Activated CD8-positive, alpha-beta memory T cell treated with anti-CD3 and anti-CD28 coated beads for 48 hours (primary cell): ENCODE results near the gene FOXA1.

Experiments
- DNase-seq, 3 experiments: peaks; one replicate each; pipeline ENCODE4 v3.0.0-alpha.2; 2020; ENCODE audit warnings: low read depth in 2 of 3, low spot score in 2 of 3

Gene FOXA1

GRCh38 chr14:37589715-37590427 is 5.2 kb downstream of the FOXA1 start:
- DNase-seq = no peak

DNA sequence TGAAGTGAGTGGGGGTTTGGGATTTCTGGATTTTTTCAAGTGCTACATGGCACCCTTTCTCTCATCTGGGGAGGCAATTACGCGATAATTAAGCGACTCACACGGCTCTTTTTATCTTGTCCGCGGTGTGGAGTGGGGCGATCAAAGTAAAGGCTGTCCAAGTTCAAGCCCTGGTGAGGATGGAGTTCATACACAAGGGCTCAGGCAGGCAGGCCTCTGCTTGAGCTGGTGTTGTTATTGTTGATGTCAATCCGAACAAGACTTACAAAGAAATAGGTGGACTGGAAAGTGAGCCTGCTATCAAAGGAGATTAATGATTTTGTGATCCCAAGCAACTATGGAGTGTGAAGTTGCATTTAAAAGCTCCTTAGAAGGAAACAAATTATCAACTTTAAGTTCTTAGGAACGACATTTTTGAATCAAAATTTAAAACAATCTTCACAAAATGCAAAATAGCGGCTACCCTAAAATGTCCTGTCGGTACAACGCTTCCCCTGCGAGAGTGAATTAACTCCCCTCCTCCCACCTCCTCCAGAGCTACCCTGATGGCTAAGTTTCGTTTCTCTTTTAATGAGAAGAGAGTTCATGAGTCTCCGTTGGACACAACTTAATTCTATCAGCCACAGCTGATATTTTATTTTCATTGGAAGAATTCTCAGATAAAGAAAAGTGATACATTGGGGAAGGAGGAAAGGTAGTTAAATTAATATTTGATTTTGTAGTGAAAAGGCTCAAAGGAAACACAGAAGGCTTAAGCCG is 5.9 kb downstream of the FOXA1 start:
- DNase-seq = no peak

- DNase-seq = no peak
These were observed 6.4 kb downstream of the FOXA1 start for GRCh38 chr14:37588667-37588955.

DNA sequence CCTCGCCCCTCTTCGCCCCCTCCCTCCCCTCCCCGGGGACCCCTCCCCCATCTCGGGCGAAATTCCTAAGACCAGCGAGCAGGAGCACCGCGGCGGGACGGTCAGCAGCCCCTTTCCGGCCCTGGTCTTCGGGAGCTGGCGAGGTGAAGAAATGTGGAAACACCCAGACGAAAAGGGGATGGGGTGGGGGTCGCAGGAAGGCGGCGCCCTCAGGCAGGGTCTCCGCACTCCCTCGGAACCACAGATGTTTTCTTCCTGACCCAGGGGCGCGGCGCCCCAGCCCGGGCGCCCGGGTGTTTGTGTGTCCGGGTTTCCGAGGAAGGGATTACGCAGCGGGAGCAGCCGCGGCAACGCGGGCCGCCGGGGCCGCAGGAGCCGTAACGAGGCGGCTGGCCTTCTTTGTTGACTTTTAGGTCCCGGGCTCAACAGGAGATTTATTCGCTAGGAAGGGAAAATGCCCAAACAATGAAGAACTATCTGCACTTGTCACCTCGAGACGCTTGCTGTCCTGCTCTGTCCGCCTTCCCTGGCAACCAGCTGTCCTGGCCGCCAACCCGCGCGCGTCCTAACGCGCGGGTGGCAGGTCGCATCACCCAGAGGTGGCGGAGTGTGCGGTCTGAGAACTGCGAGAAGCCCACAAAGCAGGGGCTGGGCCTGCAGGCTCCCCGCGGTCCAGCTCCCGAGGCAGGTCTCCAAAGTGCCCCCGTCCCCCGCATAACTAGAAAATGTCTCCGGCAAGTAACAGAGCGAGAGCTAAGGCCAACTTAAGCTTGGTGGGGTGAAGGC is 7.0 kb downstream of the FOXA1 start:
- DNase-seq = no peak

DNA sequence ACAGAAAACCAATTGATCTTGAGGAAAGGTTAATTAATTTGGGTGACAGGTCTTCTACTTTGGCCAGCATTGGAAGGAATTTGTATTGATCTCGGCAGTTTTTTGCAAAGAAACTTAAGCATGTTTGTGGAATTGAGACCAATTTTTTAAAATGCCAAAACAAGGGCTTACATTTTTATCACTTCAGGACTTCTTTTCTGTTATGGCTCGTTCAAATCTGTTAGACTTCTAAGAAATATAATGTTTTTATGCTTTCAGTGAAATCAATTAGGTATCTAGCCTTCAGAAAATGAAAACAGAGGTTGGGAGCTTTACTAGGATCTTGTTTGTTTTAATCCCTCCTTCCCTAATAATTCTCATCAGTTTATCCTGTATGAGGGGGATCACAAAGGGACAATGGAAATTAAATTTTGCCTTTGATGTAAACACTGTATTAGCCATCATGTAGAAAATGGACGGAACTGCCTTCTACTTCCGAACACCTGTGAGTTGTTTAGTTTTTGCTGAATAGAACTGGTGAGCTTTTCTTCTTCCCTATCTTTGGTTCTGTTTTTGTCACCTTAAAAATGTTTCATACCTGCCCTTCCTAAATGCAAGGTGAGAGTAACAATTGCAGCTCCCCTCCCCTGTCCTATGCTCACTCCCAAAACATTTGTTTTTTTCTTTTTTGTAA is 7.8 kb downstream of the FOXA1 start:
- no peak for DNase-seq

DNA sequence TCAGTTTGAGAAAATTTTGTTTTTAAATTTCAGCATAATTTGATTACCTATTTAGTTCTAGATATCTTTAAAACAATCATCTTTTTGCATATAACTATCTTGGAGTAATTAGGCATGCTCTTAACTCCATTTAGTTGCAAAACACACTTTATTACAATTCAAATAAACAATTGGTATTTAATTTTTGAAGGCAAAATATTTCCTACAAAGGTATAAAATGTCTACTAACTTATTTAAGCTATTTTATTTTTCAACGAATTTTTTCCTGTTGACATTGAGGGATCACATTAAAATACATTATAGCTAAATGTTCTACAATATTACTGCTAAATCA is 8.3 kb downstream of the FOXA1 start:
- DNase-seq = no peak

GRCh38 chr14:37585971-37586796 is 8.9 kb downstream of the FOXA1 start:
- DNase-seq = no peak

GRCh38 chr14:37585101-37585511 is 9.9 kb downstream of the FOXA1 start:
- DNase-seq = no peak

DNA sequence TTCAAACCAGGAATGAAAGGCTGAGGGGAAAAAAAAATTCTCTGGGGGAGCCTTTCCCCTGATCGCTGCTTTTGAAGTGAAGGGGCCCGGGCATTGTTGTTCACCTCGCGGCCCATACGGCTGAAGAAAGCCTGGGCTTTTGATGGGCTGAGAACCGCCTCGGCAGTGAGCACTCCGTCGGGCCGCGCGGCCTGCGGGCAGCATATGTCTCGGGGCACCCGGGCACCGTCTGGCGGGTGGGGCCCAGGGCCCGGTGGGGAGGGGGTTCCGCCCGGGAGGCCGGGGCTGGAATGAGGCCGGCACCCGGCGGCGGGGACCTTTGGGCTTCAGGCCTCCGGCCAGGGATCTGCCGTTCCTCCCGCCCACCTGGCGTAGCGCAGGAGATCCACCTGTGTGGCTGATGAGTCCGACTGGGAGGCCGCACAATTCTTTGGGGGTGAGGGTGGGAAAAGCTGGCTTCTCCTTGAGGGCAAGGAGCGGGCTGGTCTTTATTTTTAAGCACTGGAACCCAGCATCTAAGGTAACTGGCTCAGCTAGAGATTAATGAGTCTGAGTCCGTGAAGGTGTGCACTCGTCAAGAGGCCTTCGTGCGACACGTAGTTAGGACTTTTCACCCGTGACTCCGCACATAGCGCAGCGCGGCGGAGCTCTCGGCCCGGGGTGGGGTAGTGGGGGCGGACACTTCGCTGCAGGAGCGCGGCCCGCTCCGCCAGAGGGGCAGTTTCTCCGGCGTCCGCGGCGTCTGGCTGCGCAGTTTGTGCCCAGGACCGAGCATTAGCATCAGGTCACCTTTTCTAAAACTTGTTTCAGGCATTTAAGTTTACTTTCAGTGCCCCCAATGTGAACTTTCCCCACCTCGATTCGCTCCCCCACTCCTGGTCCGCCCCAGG is 10.6 kb downstream of the FOXA1 start:
- DNase-seq = no peak

- no peak for DNase-seq
These were observed 11.5 kb downstream of the FOXA1 start for GRCh38 chr14:37583358-37584210.

DNA sequence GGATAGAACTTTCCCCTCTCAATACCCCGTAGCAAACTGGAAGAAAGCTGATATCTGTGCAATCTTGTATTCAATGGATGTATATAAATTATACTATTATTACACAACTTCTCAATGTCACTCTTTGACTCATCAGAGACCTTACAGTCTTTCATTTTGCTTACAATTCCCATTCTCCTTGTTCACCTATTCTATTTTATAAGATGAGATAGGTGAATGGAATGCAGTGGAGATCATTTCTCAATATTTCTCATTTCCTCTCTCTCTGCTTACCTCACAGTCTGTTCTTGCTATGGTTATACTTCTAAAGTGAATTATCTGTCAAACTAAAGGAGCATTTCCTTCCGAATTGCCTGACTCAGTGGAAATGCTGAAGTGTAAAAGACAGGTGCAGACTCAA is 14.9 kb downstream of the FOXA1 start:
- DNase-seq = no peak

- no peak for DNase-seq
These were observed 15.8 kb downstream of the FOXA1 start for GRCh38 chr14:37579274-37579673.

DNA sequence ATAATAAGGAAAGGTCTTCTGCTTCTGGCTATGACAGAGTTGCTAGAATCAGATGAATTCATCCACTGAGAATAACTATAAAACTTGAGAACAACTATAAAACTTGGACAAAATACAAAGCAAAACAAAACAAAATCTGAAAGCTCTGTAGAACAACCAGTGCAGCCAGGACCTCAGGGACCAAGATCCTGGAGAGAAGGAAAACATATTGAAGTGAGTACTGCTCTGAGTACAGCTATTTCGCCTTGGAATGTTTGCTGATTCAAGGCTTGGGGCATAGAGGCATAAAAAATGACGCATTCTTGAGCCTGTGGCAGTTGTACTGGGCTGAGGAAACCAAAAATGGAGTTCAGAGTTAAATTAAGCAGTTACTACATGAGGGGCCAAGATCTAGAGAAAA is 21.7 kb downstream of the FOXA1 start:
- no peak for DNase-seq

GRCh38 chr14:37571391-37571790 is 23.7 kb downstream of the FOXA1 start:
- no peak for DNase-seq

DNA sequence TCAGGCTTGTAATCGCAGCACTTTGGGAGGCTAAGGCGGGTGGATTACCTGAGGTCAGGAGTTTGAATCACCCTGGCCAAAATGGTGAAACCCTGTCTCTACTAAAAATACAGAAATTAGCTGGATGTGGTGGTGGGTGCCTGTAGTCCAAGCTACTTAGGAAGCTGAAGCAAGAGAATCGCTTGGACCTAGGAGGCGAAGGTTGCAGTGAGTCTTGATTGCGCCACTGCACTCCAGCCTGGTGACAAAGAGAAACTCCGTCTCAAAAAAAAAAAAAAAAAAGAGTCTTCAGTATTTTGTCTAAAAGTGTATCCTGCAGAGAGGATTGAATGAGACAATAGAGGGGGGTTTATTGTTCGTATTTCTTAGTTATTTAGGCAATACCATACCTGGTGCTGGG is 25.3 kb downstream of the FOXA1 start:
- DNase-seq = no peak

- DNase-seq = no peak
These were observed 28.2 kb downstream of the FOXA1 start for GRCh38 chr14:37566811-37567371.

- no peak for DNase-seq
These were observed 29.5 kb downstream of the FOXA1 start for GRCh38 chr14:37565550-37565949.

- no peak for DNase-seq
These were observed 31.9 kb downstream of the FOXA1 start for GRCh38 chr14:37563189-37563588.

DNA sequence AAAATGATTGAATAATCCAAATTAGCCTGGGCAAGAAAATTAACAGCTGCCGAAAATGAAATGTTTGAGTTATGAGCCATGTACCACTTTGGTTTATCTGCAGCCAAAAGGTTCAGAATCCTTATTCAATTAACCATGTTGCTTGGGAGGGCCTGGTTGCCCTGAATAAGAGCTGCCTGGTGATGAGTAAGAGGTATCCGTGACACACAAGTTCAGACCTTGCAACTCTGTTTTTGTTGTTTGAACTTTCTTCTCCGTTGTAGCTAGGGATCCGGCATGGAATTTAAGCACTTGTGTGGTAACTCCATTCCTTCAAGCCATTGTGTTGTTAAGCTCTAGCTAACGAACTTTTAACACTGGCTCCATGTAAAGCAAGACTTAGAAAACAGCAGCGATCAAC is 35.7 kb downstream of the FOXA1 start:
- DNase-seq = no peak
